WTC11 (cell line): ENCODE results near the gene THSD7B.

ENCODE experiments used
- MXD4 ChIP-seq: fragments of 250-450 bp; sonication (Bioruptor Pico); IDR thresholded peaks from 2 replicates; pipeline ENCODE4 v1.8.0; 2021; ENCODE audit warnings: mild to moderate bottlenecking, moderate library complexity, borderline replicate concordance
- ZNF232 ChIP-seq: sonication (generic); formaldehyde crosslinking; IDR thresholded peaks from 2 replicates; pipeline ENCODE4 v1.8.0; 2022; ENCODE audit warnings: mild to moderate bottlenecking, missing genetic modification reagents
- TF ChIP-seq, protein P1 (sequence below): sonication (generic); formaldehyde crosslinking; IDR thresholded peaks from 2 replicates; pipeline ENCODE4 v1.8.1; 2023; ENCODE audit warnings: mild to moderate bottlenecking, moderate library complexity, missing genetic modification reagents
- TF ChIP-seq, protein P2 (sequence below): fragments of 200-600 bp; IDR thresholded peaks from 2 replicates; pipeline ENCODE4 v1.8.0; 2022; ENCODE audit warnings: antibody characterized with exemption
- TF ChIP-seq, protein P3 (sequence below): sonication (generic); formaldehyde crosslinking; IDR thresholded peaks from 2 replicates; pipeline ENCODE4 v1.8.1; 2022; ENCODE audit warnings: missing genetic modification reagents, borderline replicate concordance
- TF ChIP-seq, protein P4 (sequence below): sonication (generic); formaldehyde crosslinking; IDR thresholded peaks from 2 replicates; pipeline ENCODE4 v1.8.1; 2023; ENCODE audit warnings: mild to moderate bottlenecking, missing genetic modification reagents, moderate library complexity

DNA sequence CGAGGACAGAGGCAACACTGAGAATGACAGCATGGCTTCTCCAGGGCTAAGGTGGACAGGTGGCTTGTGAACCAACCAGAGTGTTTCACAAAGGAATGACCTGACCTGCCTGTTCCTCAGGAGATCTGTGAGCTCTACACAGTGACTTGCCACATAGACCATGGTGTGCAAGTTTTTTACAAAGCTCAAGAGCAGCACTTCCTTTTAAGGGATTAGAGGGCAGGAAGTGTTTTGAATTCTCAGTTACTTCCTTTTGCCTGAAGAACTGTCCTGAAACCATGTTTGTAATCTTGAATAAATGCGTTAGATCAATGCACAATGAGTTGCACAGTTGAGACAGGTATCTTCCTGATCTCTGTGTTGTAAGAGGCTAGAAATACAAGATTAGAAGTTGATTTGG is 421.9 kb downstream of the THSD7B start:
- TF ChIP-seq, protein P1, sequence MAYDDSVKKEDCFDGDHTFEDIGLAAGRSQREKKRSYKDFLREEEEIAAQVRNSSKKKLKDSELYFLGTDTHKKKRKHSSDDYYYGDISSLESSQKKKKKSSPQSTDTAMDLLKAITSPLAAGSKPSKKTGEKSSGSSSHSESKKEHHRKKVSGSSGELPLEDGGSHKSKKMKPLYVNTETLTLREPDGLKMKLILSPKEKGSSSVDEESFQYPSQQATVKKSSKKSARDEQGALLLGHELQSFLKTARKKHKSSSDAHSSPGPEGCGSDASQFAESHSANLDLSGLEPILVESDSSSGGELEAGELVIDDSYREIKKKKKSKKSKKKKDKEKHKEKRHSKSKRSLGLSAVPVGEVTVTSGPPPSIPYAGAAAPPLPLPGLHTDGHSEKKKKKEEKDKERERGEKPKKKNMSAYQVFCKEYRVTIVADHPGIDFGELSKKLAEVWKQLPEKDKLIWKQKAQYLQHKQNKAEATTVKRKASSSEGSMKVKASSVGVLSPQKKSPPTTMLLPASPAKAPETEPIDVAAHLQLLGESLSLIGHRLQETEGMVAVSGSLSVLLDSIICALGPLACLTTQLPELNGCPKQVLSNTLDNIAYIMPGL (CRISPR knock-in tag): no peak
- TF ChIP-seq, protein P2, sequence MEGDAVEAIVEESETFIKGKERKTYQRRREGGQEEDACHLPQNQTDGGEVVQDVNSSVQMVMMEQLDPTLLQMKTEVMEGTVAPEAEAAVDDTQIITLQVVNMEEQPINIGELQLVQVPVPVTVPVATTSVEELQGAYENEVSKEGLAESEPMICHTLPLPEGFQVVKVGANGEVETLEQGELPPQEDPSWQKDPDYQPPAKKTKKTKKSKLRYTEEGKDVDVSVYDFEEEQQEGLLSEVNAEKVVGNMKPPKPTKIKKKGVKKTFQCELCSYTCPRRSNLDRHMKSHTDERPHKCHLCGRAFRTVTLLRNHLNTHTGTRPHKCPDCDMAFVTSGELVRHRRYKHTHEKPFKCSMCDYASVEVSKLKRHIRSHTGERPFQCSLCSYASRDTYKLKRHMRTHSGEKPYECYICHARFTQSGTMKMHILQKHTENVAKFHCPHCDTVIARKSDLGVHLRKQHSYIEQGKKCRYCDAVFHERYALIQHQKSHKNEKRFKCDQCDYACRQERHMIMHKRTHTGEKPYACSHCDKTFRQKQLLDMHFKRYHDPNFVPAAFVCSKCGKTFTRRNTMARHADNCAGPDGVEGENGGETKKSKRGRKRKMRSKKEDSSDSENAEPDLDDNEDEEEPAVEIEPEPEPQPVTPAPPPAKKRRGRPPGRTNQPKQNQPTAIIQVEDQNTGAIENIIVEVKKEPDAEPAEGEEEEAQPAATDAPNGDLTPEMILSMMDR: no peak
- TF ChIP-seq, protein P3, sequence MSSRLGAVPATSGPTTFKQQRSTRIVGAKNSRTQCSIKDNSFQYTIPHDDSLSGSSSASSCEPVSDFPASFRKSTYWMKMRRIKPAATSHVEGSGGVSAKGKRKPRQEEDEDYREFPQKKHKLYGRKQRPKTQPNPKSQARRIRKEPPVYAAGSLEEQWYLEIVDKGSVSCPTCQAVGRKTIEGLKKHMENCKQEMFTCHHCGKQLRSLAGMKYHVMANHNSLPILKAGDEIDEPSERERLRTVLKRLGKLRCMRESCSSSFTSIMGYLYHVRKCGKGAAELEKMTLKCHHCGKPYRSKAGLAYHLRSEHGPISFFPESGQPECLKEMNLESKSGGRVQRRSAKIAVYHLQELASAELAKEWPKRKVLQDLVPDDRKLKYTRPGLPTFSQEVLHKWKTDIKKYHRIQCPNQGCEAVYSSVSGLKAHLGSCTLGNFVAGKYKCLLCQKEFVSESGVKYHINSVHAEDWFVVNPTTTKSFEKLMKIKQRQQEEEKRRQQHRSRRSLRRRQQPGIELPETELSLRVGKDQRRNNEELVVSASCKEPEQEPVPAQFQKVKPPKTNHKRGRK (CRISPR knock-in tag): no peak
- TF ChIP-seq ZNF232 (CRISPR knock-in tag) (no peak), MXD4 (CRISPR knock-in tag) (no peak)
- TF ChIP-seq, protein P4, sequence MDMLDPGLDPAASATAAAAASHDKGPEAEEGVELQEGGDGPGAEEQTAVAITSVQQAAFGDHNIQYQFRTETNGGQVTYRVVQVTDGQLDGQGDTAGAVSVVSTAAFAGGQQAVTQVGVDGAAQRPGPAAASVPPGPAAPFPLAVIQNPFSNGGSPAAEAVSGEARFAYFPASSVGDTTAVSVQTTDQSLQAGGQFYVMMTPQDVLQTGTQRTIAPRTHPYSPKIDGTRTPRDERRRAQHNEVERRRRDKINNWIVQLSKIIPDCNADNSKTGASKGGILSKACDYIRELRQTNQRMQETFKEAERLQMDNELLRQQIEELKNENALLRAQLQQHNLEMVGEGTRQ (CRISPR knock-in tag): no peak
